Caco-2 (cell line): ENCODE results near the gene TSC22D1. TPM values are rescaled to one million over a fixed set of nuclear protein-coding genes. Genes with fewer than 3 reads are reported as not detected.

Experiments used
- BruUV-seq: library from RNA; stranded (reverse); fragments of 400-500 nt; replicated peaks from 2 replicates; lab custom pipeline; 2021; lab: Mats Ljungman, UMichigan
- CTCF ChIA-PET: fragments of 300-600 bp; sonication (Branson Sonifier 250); formaldehyde crosslinking; loops from one replicate; lab custom pipeline; 2022; ENCODE audit warnings: antibody characterized with exemption; lab: Charles Lee
- POLR2A ChIA-PET: fragments of 300-600 bp; sonication (Branson Sonifier 250); formaldehyde crosslinking; loops from one replicate; lab custom pipeline; 2022; ENCODE audit warnings: antibody characterized with exemption; lab: Charles Lee
- DNase-seq, 2 experiments: peaks; one replicate each; pipeline versions ENCODE4 v3.0.0 to v3.0.0-alpha.2; 2020 to 2022
- H3K27me3 ChIP-seq: replicated peaks from 2 replicates; pipeline ENCODE4 v1.6.0; 2011; ENCODE audit warnings: low read length; ENCODE audit not compliant: control insufficient read depth, insufficient read depth
- H3K36me3 ChIP-seq: 2 replicates; pipeline ENCODE4 v1.5.1; 2011; ENCODE audit warnings: low read length; ENCODE audit not compliant: control insufficient read depth, insufficient read depth
- H3K4me1 ChIP-seq: fragments of 250-450 bp; sonication (Bioruptor Pico); 2 replicates; pipeline ENCODE4 v1.5.1; 2020; ENCODE audit warnings: mild to moderate bottlenecking
- H3K4me3 ChIP-seq: 2 replicates; pipeline ENCODE4 v1.5.1; 2011; ENCODE audit warnings: low read depth, mild to moderate bottlenecking, control low read depth, low read length
- H3K9me3 ChIP-seq: fragments of 250-450 bp; sonication (Bioruptor Pico); 2 replicates; pipeline ENCODE4 v1.5.1; 2020; ENCODE audit warnings: mild to moderate bottlenecking, moderate library complexity
- H3K27ac Mint-ChIP-seq: one replicate; pipeline ENCODE4 v1.8.0; 2022; ENCODE audit warnings: mixed read lengths; ENCODE audit not compliant: unreplicated experiment
- H3K27me3 Mint-ChIP-seq: one replicate; pipeline ENCODE4 v1.8.0; 2022; ENCODE audit warnings: mixed read lengths; ENCODE audit not compliant: insufficient read depth, unreplicated experiment
- H3K36me3 Mint-ChIP-seq: one replicate; pipeline ENCODE4 v1.8.0; 2022; ENCODE audit warnings: mild to moderate bottlenecking, mixed read lengths; ENCODE audit not compliant: insufficient read depth, unreplicated experiment
- H3K4me1 Mint-ChIP-seq: one replicate; pipeline ENCODE4 v1.8.0; 2022; ENCODE audit warnings: low read depth, mixed read lengths; ENCODE audit not compliant: unreplicated experiment
- H3K4me3 Mint-ChIP-seq: one replicate; pipeline ENCODE4 v1.8.0; 2022; ENCODE audit warnings: mild to moderate bottlenecking, moderate library complexity, mixed read lengths; ENCODE audit not compliant: unreplicated experiment
- H3K9me3 Mint-ChIP-seq: one replicate; pipeline ENCODE4 v1.8.0; 2022; ENCODE audit warnings: mixed read lengths; ENCODE audit not compliant: unreplicated experiment
- intact Hi-C: fragments of 100-400 bp; cut with micrococcal nuclease; formaldehyde crosslinking; loops from one replicate; pipeline ENCODE4 v1.10.0; 2022; ENCODE audit not compliant: unreplicated experiment
- total RNA-seq: library from RNA; stranded (reverse); gene quantifications from 2 replicates; pipeline ENCODE4 v1.2.3, GENCODE V29; 2022
- TF ChIP-seq, protein P1 (sequence below), 2 experiments: fragments of 200-600 bp in 1 of 2; IDR thresholded peaks; 1 replicate in 1 of 2; 2 replicates in 1 of 2; pipeline versions ENCODE4 v1.5.1 to v1.8.0; 2011 to 2022; ENCODE audit warnings: antibody characterized with exemption in 1 of 2, control low read depth in 1 of 2, inconsistent platforms in 1 of 2, low read depth in 1 of 2, low read length in 1 of 2, mild to moderate bottlenecking in 1 of 2, moderate library complexity in 1 of 2; ENCODE audit not compliant: insufficient read depth in 1 of 2, severe bottlenecking in 1 of 2, unreplicated experiment in 1 of 2

Gene TSC22D1
- total RNA-seq, 1 experiment from 2014 or later: 159 TPM

- intact Hi-C loops: no loop called here
- Histone ChIP-seq H3K4me3 (no peak overlapping the region), H3K27me3 (no peaks in the 10 kb centered on the region), H3K9me3 (0 out of 2 replicates have a peak, but pooled peaks cover 5% of the 10 kb centered on the region), H3K4me1 (peaks cover 2% of the 10 kb centered on the region), H3K36me3 (peaks cover 1% of the 10 kb centered on the region; the same call in 1 of the 2 replicates)
- Mint-ChIP-seq H3K4me3 (no peak overlapping the region), H3K9me3 (no peaks in the 10 kb centered on the region), H3K36me3 (no peaks in the 10 kb centered on the region), H3K27me3 (no peaks in the 10 kb centered on the region), H3K27ac (no peak overlapping the region), H3K4me1 (peaks cover 4% of the 10 kb centered on the region)
- ChIA-PET POLR2A (no interaction called here), CTCF (no interaction called here)
- TF ChIP-seq, protein P1, sequence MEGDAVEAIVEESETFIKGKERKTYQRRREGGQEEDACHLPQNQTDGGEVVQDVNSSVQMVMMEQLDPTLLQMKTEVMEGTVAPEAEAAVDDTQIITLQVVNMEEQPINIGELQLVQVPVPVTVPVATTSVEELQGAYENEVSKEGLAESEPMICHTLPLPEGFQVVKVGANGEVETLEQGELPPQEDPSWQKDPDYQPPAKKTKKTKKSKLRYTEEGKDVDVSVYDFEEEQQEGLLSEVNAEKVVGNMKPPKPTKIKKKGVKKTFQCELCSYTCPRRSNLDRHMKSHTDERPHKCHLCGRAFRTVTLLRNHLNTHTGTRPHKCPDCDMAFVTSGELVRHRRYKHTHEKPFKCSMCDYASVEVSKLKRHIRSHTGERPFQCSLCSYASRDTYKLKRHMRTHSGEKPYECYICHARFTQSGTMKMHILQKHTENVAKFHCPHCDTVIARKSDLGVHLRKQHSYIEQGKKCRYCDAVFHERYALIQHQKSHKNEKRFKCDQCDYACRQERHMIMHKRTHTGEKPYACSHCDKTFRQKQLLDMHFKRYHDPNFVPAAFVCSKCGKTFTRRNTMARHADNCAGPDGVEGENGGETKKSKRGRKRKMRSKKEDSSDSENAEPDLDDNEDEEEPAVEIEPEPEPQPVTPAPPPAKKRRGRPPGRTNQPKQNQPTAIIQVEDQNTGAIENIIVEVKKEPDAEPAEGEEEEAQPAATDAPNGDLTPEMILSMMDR (IDR thresholded peaks at IDR 0.05; ENCODE audit: insufficient read depth in 1 of 2, low read depth in 1 of 2, low read length in 1 of 2, severe bottlenecking in 1 of 2, unreplicated experiment in 1 of 2): no peak
- no peak for DNase-seq
- BruUV-seq: no TSS peak
Observed at GRCh38 chr13:44425041-44425814, 150.9 kb downstream of the TSC22D1 start.

DNA sequence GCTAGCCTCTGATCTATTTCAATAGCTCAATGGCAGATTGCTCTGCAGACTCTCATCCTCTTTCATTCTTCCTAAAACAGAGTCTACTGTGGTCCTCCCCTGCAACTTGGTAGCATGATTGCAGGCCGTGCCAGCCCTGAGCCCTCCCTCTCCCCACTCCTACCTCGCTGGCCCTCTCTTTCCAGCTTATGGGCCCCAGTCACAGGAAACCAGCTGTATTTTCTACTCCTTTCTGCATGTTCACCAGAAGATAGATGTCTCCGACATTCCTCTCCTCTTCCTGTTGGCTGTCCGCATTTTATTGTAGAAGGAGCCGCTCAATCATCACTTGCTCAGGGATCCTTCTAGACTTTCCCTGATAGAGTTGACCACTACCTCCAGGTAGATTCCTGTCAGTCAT, 152.3 kb downstream of the TSC22D1 start:
- POLR2A ChIA-PET: no interaction called here
- intact Hi-C loops: no loop called here

More for the DNA sequence above, 152.3 kb downstream of the TSC22D1 start:
- TF ChIP-seq, protein P1 (IDR thresholded peaks at IDR 0.05; ENCODE audit: insufficient read depth in 1 of 2, low read depth in 1 of 2, low read length in 1 of 2, severe bottlenecking in 1 of 2, unreplicated experiment in 1 of 2): no peak
- no peak for DNase-seq
- peak overlapping the region; percentile 1 for H3K27ac Mint-ChIP-seq
- H3K27me3 ChIP-seq: no peaks in the 10 kb centered on the region
- no peaks in the 10 kb centered on the region for H3K4me1 ChIP-seq
- H3K36me3 ChIP-seq: peaks cover 1% of the 10 kb centered on the region; the same call in 1 of the 2 replicates
- H3K36me3 Mint-ChIP-seq: no peaks in the 10 kb centered on the region
- H3K9me3 Mint-ChIP-seq: no peaks in the 10 kb centered on the region
- no peak overlapping the region for H3K4me3 Mint-ChIP-seq
- no TSS peak for BruUV-seq
- no peak overlapping the region for H3K4me3 ChIP-seq
- H3K4me1 Mint-ChIP-seq: no peaks in the 10 kb centered on the region
- no peaks in the 10 kb centered on the region for H3K27me3 Mint-ChIP-seq
- 0 out of 2 replicates have a peak, but pooled peaks cover 5% of the 10 kb centered on the region for H3K9me3 ChIP-seq
- CTCF ChIA-PET: no interaction called here
